Mucosa of stomach (tissue), 1 donor: ENCODE results near the gene DGAT2.

Source experiments
- H3K27me3 ChIP-seq: one replicate; pipeline ENCODE4 v1.7.0; 2013; ENCODE audit warnings: mild to moderate bottlenecking, low read length; ENCODE audit not compliant: control insufficient read depth, insufficient read depth
- H3K36me3 ChIP-seq: one replicate; pipeline ENCODE4 v1.7.0; 2013; ENCODE audit warnings: low read length; ENCODE audit not compliant: control insufficient read depth, insufficient read depth
- H3K4me1 ChIP-seq: one replicate; pipeline ENCODE4 v1.7.0; 2013; ENCODE audit warnings: mild to moderate bottlenecking, low read length; ENCODE audit not compliant: control insufficient read depth, insufficient read depth
- H3K4me3 ChIP-seq: one replicate; pipeline ENCODE4 v1.7.0; 2013; ENCODE audit warnings: low read length
- H3K9ac ChIP-seq: one replicate; pipeline ENCODE4 v1.7.0; 2013; ENCODE audit warnings: mild to moderate bottlenecking, low read length, moderate library complexity
- H3K9me3 ChIP-seq: one replicate; pipeline ENCODE4 v1.7.0; 2013; ENCODE audit warnings: mild to moderate bottlenecking, low read length, moderate library complexity; ENCODE audit not compliant: control insufficient read depth
- donor health status: Pancreatic carcinoma.

The DGAT2 gene

GRCh38 chr11:75800136-75800675 is 31.6 kb downstream of the DGAT2 start:
- no peaks in the 10 kb centered on the region for H3K9me3 ChIP-seq
- peaks cover 4% of the 10 kb centered on the region for H3K36me3 ChIP-seq
- H3K9ac ChIP-seq = no peak overlapping the region
- no peak overlapping the region for H3K4me3 ChIP-seq
- no peaks in the 10 kb centered on the region for H3K4me1 ChIP-seq
- no peaks in the 10 kb centered on the region for H3K27me3 ChIP-seq

GRCh38 chr11:75800728-75801361 is 32.3 kb downstream of the DGAT2 start:
- H3K36me3 ChIP-seq = peaks cover 2% of the 10 kb centered on the region
- no peak overlapping the region for H3K4me3 ChIP-seq
- H3K27me3 ChIP-seq = no peaks in the 10 kb centered on the region
- H3K9me3 ChIP-seq = no peaks in the 10 kb centered on the region
- H3K4me1 ChIP-seq = no peaks in the 10 kb centered on the region
- no peak overlapping the region for H3K9ac ChIP-seq

GRCh38 chr11:75801362-75802020 is 32.9 kb downstream of the DGAT2 start:
- no peaks in the 10 kb centered on the region for H3K4me1 ChIP-seq
- H3K27me3 ChIP-seq = no peaks in the 10 kb centered on the region
- H3K9ac ChIP-seq = no peak overlapping the region
- H3K4me3 ChIP-seq = no peak overlapping the region
- no peaks in the 10 kb centered on the region for H3K36me3 ChIP-seq
- no peaks in the 10 kb centered on the region for H3K9me3 ChIP-seq

- H3K36me3 ChIP-seq = no peaks in the 10 kb centered on the region
- H3K4me1 ChIP-seq = no peaks in the 10 kb centered on the region
- no peak overlapping the region for H3K9ac ChIP-seq
These were observed 33.7 kb downstream of the DGAT2 start for GRCh38 chr11:75802021-75802912.

GRCh38 chr11:75802913-75803820 is 34.6 kb downstream of the DGAT2 start:
- H3K9ac ChIP-seq = no peak overlapping the region
- H3K4me3 ChIP-seq = no peak overlapping the region
- no peaks in the 10 kb centered on the region for H3K36me3 ChIP-seq
- H3K9me3 ChIP-seq = no peaks in the 10 kb centered on the region
- H3K27me3 ChIP-seq = no peaks in the 10 kb centered on the region
- H3K4me1 ChIP-seq = no peaks in the 10 kb centered on the region

More at GRCh38 chr11:75802021-75802912, 33.7 kb downstream of the DGAT2 start:
- Histone ChIP-seq H3K4me3 (no peak overlapping the region), H3K27me3 (no peaks in the 10 kb centered on the region), H3K9me3 (no peaks in the 10 kb centered on the region)

GRCh38 chr11:75809111-75809510 is 40.5 kb downstream of the DGAT2 start:
- Histone ChIP-seq H3K4me3 (no peak overlapping the region), H3K27me3 (no peaks in the 10 kb centered on the region), H3K9ac (no peak overlapping the region), H3K36me3 (no peaks in the 10 kb centered on the region), H3K9me3 (no peaks in the 10 kb centered on the region), H3K4me1 (peaks cover 4% of the 10 kb centered on the region)

GRCh38 chr11:75809991-75810390 is 41.4 kb downstream of the DGAT2 start:
- Histone ChIP-seq H3K9me3 (no peaks in the 10 kb centered on the region), H3K9ac (no peak overlapping the region), H3K4me3 (no peak overlapping the region), H3K27me3 (no peaks in the 10 kb centered on the region), H3K36me3 (no peaks in the 10 kb centered on the region), H3K4me1 (peaks cover 7% of the 10 kb centered on the region)

GRCh38 chr11:75810637-75811390 is 42.2 kb downstream of the DGAT2 start:
- Histone ChIP-seq H3K4me3 (no peak overlapping the region), H3K9me3 (no peaks in the 10 kb centered on the region), H3K27me3 (no peaks in the 10 kb centered on the region), H3K36me3 (no peaks in the 10 kb centered on the region), H3K9ac (no peak overlapping the region), H3K4me1 (peaks cover 7% of the 10 kb centered on the region)

- H3K9me3 ChIP-seq = no peaks in the 10 kb centered on the region
- peaks cover 14% of the 10 kb centered on the region for H3K4me1 ChIP-seq
- no peak overlapping the region for H3K4me3 ChIP-seq
- no peaks in the 10 kb centered on the region for H3K36me3 ChIP-seq
- H3K9ac ChIP-seq = no peak overlapping the region
- no peaks in the 10 kb centered on the region for H3K27me3 ChIP-seq
These were observed 42.9 kb downstream of the DGAT2 start for GRCh38 chr11:75811485-75811884.

- Histone ChIP-seq H3K4me3 (no peak overlapping the region), H3K27me3 (no peaks in the 10 kb centered on the region), H3K36me3 (no peaks in the 10 kb centered on the region), H3K9me3 (no peaks in the 10 kb centered on the region), H3K9ac (no peak overlapping the region), H3K4me1 (peaks cover 22% of the 10 kb centered on the region)
These were observed 44.0 kb downstream of the DGAT2 start for GRCh38 chr11:75812542-75813040.
